CD14-positive monocyte (primary cell): ENCODE measurements around the gene ABCA4. TPM values are rescaled to one million over a fixed set of nuclear protein-coding genes. Genes with fewer than 3 reads are reported as not detected.

ENCODE experiments used
- DNase-seq, 3 donors: peaks; one replicate each; pipeline ENCODE4 v3.0.0-alpha.2; 2011 to 2022
- H2AFZ ChIP-seq: 2 replicates; pipeline ENCODE4 v1.6.0; 2012; ENCODE audit warnings: mild to moderate bottlenecking, low read depth, low read length, inconsistent platforms; ENCODE audit not compliant: insufficient read depth, poor library complexity, severe bottlenecking
- H3K27ac ChIP-seq, 2 donors: 1 replicate in 1 of 2; 2 replicates in 1 of 2; pipeline ENCODE4 v1.5.1; 2012 to 2013; ENCODE audit warnings: low read length in 2 of 2, control low read depth in 1 of 2, inconsistent platforms in 1 of 2, low read depth in 1 of 2, mild to moderate bottlenecking in 1 of 2
- H3K27me3 ChIP-seq, 2 donors: one replicate each; pipeline versions ENCODE4 v1.6.0 to v1.6.1; 2011 to 2013; ENCODE audit warnings: low read length in 2 of 2; ENCODE audit not compliant: control insufficient read depth in 2 of 2, insufficient read depth in 2 of 2
- H3K36me3 ChIP-seq, 2 donors: replicated peaks in 1 of 2; 1 replicate in 1 of 2; 2 replicates in 1 of 2; pipeline versions ENCODE4 v1.5.1 to v1.6.1; 2012 to 2013; ENCODE audit warnings: low read length in 2 of 2, control low read depth in 1 of 2, inconsistent platforms in 1 of 2, mild to moderate bottlenecking in 1 of 2; ENCODE audit not compliant: insufficient read depth in 2 of 2, control insufficient read depth in 1 of 2
- H3K4me1 ChIP-seq, 2 donors: 1 replicate in 1 of 2; 2 replicates in 1 of 2; pipeline versions ENCODE4 v1.5.1 to v1.6.1; 2012 to 2013; ENCODE audit warnings: low read length in 2 of 2, control low read depth in 1 of 2, inconsistent platforms in 1 of 2, mild to moderate bottlenecking in 1 of 2, moderate library complexity in 1 of 2; ENCODE audit not compliant: insufficient read depth in 2 of 2, control insufficient read depth in 1 of 2
- H3K4me2 ChIP-seq: replicated peaks from 2 replicates; pipeline ENCODE3; 2012; ENCODE audit warnings: low read length, moderate library complexity, mild to moderate bottlenecking; ENCODE audit not compliant: poor library complexity, severe bottlenecking; ENCODE audit errors: extremely low read depth
- H3K4me3 ChIP-seq, 3 experiments: fragments of 200-600 bp in 1 of 3; sonication (generic) in 1 of 3; replicated peaks in 1 of 3; 1 replicate in 2 of 3; 2 replicates in 1 of 3; pipeline ENCODE4 v1.5.1; 2011 to 2013; ENCODE audit warnings: low read length in 3 of 3, mild to moderate bottlenecking in 3 of 3, control low read depth in 2 of 3, low read depth in 2 of 3, inconsistent platforms in 1 of 3, moderate library complexity in 1 of 3
- H3K79me2 ChIP-seq: 2 replicates; pipeline ENCODE4 v1.6.0; 2012; ENCODE audit warnings: mild to moderate bottlenecking, control low read depth, inconsistent platforms, low read length, moderate library complexity; ENCODE audit not compliant: insufficient read depth
- H3K9ac ChIP-seq: 2 replicates; pipeline ENCODE4 v1.6.0; 2017; ENCODE audit warnings: low read length, mild to moderate bottlenecking; ENCODE audit not compliant: insufficient read depth, poor library complexity, severe bottlenecking
- H3K9me3 ChIP-seq, 2 donors: replicated peaks in 1 of 2; 1 replicate in 1 of 2; 2 replicates in 1 of 2; pipeline versions ENCODE4 v1.5.1 to v1.6.1; 2012 to 2013; ENCODE audit warnings: low read length in 2 of 2, control low read depth in 1 of 2; ENCODE audit not compliant: control insufficient read depth in 1 of 2, insufficient read depth in 1 of 2
- H4K20me1 ChIP-seq: 2 replicates; pipeline ENCODE4 v1.6.0; 2012; ENCODE audit warnings: mild to moderate bottlenecking, low read length, control low read depth, moderate library complexity; ENCODE audit not compliant: insufficient read depth
- H3K27ac Mint-ChIP-seq, 7 donors: one replicate each; pipeline ENCODE4 v1.8.0; 2020; ENCODE audit warnings: mild to moderate bottlenecking in 7 of 7, mixed read lengths in 7 of 7, moderate library complexity in 6 of 7, inconsistent platforms in 2 of 7
- H3K27me3 Mint-ChIP-seq, 3 donors: one replicate each; pipeline ENCODE4 v1.8.0; 2021 to 2022; ENCODE audit warnings: low read depth in 3 of 3, mild to moderate bottlenecking in 3 of 3, mixed read lengths in 3 of 3, moderate library complexity in 3 of 3, inconsistent platforms in 1 of 3
- H3K36me3 Mint-ChIP-seq, 2 donors: one replicate each; pipeline ENCODE4 v1.8.0; 2020; ENCODE audit warnings: mixed read lengths in 2 of 2, inconsistent platforms in 1 of 2, mild to moderate bottlenecking in 1 of 2
- H3K4me1 Mint-ChIP-seq: one replicate; pipeline ENCODE4 v1.8.0; 2020; ENCODE audit warnings: mild to moderate bottlenecking, mixed read lengths
- H3K4me3 Mint-ChIP-seq, 2 donors: one replicate each; pipeline ENCODE4 v1.8.0; 2020; ENCODE audit warnings: mild to moderate bottlenecking in 2 of 2, mixed read lengths in 2 of 2, moderate library complexity in 1 of 2
- H3K9me3 Mint-ChIP-seq, 7 donors: one replicate each; pipeline ENCODE4 v1.8.0; 2020 to 2022; ENCODE audit warnings: mixed read lengths in 7 of 7, mild to moderate bottlenecking in 6 of 7, moderate library complexity in 6 of 7, inconsistent platforms in 2 of 7
- WGBS: methylation state at CpG from one replicate; pipeline ENCODE4 v1.1.5; 2013; ENCODE audit warnings: missing lambda C conversion rate; ENCODE audit not compliant: insufficient coverage; 5-methylcytosine and 5-hydroxymethylcytosine counted together
- intact Hi-C, 2 donors: fragments of 100-400 bp; cut with micrococcal nuclease; formaldehyde crosslinking; loops; one replicate each; pipeline versions ENCODE4 v1.15.0 to v1.15.1; 2023
- polyA plus RNA-seq, 3 donors: library from polyadenylated mRNA; depleted of rRNA in 1 of 3; unstranded in 2 of 3; stranded (reverse) in 1 of 3; fragments of 300-500 nt in 2 of 3; fragments of >200 nt in 1 of 3; fragmentation: Illumina TruSeq in 2 of 3; gene quantifications; 1 replicate in 2 of 3; 2 replicates in 1 of 3; pipeline ENCODE4 v1.2.3, GENCODE V29; 2012 to 2021
- TF ChIP-seq, protein P1 (sequence below): fragments of 200-600 bp; IDR thresholded peaks from one replicate; pipeline ENCODE4 v1.8.0; 2022; ENCODE audit warnings: antibody characterized with exemption, mild to moderate bottlenecking

The ABCA4 gene
- polyA plus RNA-seq, 3 donors = not detected

DNA sequence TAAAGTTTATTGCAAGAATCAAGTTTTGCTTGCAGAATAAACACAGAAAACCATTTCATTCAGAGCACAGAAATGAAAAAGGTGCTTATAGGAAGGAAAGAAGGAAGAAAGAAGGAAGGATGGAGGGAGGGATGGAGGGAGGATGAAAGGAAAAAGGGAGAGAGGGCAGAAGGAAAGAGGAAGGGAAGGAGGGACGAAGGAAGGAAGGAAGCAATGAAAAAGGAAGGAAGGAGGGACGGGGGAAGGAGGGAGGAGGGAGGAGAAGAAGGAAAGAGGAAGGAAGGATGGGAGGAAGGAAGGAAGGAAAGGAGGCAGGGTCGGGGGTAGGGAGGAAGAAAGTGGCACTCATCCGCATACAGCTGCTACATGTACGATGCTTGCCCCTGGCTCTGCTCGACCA lies 106.9 kb downstream of the ABCA4 start:
- H4K20me1 ChIP-seq = no peaks in the 10 kb centered on the region
- H3K27ac Mint-ChIP-seq = peak overlapping the region in 1 of 7 donors; percentile 51
- H3K9me3 ChIP-seq = no peaks in the 10 kb centered on the region
- H3K27me3 Mint-ChIP-seq = peaks cover 0 to 4% (median 2%) of the 10 kb centered on the region in 3 donors
- peaks cover 38% of the 10 kb centered on the region for H3K4me1 Mint-ChIP-seq
- H2AFZ ChIP-seq = no peak overlapping the region
- H3K4me1 ChIP-seq = peaks cover 10 to 18% of the 10 kb centered on the region in 2 donors
- 27% methylated on average over 3 of the region's 6 CpGs for WGBS
- H3K9ac ChIP-seq = no peak overlapping the region
- TF ChIP-seq, protein P1, sequence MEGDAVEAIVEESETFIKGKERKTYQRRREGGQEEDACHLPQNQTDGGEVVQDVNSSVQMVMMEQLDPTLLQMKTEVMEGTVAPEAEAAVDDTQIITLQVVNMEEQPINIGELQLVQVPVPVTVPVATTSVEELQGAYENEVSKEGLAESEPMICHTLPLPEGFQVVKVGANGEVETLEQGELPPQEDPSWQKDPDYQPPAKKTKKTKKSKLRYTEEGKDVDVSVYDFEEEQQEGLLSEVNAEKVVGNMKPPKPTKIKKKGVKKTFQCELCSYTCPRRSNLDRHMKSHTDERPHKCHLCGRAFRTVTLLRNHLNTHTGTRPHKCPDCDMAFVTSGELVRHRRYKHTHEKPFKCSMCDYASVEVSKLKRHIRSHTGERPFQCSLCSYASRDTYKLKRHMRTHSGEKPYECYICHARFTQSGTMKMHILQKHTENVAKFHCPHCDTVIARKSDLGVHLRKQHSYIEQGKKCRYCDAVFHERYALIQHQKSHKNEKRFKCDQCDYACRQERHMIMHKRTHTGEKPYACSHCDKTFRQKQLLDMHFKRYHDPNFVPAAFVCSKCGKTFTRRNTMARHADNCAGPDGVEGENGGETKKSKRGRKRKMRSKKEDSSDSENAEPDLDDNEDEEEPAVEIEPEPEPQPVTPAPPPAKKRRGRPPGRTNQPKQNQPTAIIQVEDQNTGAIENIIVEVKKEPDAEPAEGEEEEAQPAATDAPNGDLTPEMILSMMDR = no peak
- no peak overlapping the region for H3K4me2 ChIP-seq
- no peak overlapping the region for H3K27ac ChIP-seq
- no peaks in the 10 kb centered on the region for H3K36me3 ChIP-seq
- peaks cover 0 to 4% (median 2%) of the 10 kb centered on the region in 7 donors for H3K9me3 Mint-ChIP-seq
- no peaks in the 10 kb centered on the region for H3K27me3 ChIP-seq
- intact Hi-C loops = no loop called here
- no peak for DNase-seq
- H3K4me3 ChIP-seq = no peak overlapping the region
- H3K4me3 Mint-ChIP-seq = no peak overlapping the region
- H3K36me3 Mint-ChIP-seq = no peaks in the 10 kb centered on the region
- H3K79me2 ChIP-seq = no peaks in the 10 kb centered on the region

DNA sequence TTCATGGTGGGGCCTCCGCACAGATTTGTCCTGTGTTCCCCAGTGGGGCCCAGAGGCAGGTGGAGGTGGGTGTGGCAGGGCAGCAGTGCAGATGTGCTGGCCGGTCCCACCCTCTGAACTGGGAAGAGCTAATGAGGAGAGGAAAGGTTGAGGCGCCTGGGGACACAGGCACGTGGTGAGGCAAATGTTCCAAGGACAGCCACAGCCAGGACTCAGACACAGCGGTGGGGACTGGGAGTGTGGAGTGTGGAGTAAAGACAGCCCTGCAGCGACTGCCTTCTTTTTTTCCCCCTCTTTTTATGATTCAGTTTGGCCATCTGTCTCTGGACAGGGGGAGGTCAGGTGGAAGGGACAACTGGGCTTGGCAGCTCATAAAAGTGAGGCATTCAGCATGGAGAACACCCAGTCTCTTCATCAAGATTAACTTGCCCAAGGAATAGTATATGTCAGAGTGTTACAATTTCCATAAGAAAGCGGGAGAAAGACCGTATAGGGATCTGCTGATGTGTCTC lies 107.5 kb downstream of the ABCA4 start:
- DNase-seq = no peak
- H3K9ac ChIP-seq = no peak overlapping the region
- H3K27ac Mint-ChIP-seq = peak overlapping the region in 2 of 7 donors; percentile 23 to 27
- H3K27me3 Mint-ChIP-seq = peaks cover 0 to 4% (median 2%) of the 10 kb centered on the region in 3 donors
- peaks cover 10 to 18% of the 10 kb centered on the region in 2 donors for H3K4me1 ChIP-seq
- no peaks in the 10 kb centered on the region for H3K36me3 ChIP-seq
- H4K20me1 ChIP-seq = no peaks in the 10 kb centered on the region
- peaks cover 0 to 4% (median 2%) of the 10 kb centered on the region in 7 donors for H3K9me3 Mint-ChIP-seq
- no peak overlapping the region for H3K27ac ChIP-seq
- H3K36me3 Mint-ChIP-seq = no peaks in the 10 kb centered on the region
- intact Hi-C loops = no loop called here
- H3K4me2 ChIP-seq = no peak overlapping the region
- TF ChIP-seq, protein P1 = no peak
- peak overlapping the region in 1 of 2 donors; percentile 7 for H3K4me3 Mint-ChIP-seq
- WGBS = 84% methylated on average over 6 of the region's 8 CpGs
- H3K27me3 ChIP-seq = no peaks in the 10 kb centered on the region
- H3K79me2 ChIP-seq = no peaks in the 10 kb centered on the region
- no peak overlapping the region for H3K4me3 ChIP-seq
- no peak overlapping the region for H2AFZ ChIP-seq
- H3K9me3 ChIP-seq = no peaks in the 10 kb centered on the region
- H3K4me1 Mint-ChIP-seq = peaks cover 40% of the 10 kb centered on the region
